Caco-2 (cell line): ENCODE data around the gene VPS13D. TPM values are rescaled to one million over a fixed set of nuclear protein-coding genes. Genes with fewer than 3 reads are reported as not detected.

Source experiments
- BruUV-seq: library from RNA; stranded (reverse); fragments of 400-500 nt; replicated peaks from 2 replicates; lab custom pipeline; 2021; lab: Mats Ljungman, UMichigan
- CTCF ChIA-PET: fragments of 300-600 bp; sonication (Branson Sonifier 250); formaldehyde crosslinking; loops from one replicate; lab custom pipeline; 2022; ENCODE audit warnings: antibody characterized with exemption; lab: Charles Lee
- POLR2A ChIA-PET: fragments of 300-600 bp; sonication (Branson Sonifier 250); formaldehyde crosslinking; loops from one replicate; lab custom pipeline; 2022; ENCODE audit warnings: antibody characterized with exemption; lab: Charles Lee
- DNase-seq, 2 experiments: peaks; one replicate each; pipeline versions ENCODE4 v3.0.0 to v3.0.0-alpha.2; 2020 to 2022
- H3K27me3 ChIP-seq: replicated peaks from 2 replicates; pipeline ENCODE4 v1.6.0; 2011; ENCODE audit warnings: low read length; ENCODE audit not compliant: control insufficient read depth, insufficient read depth
- H3K36me3 ChIP-seq: 2 replicates; pipeline ENCODE4 v1.5.1; 2011; ENCODE audit warnings: low read length; ENCODE audit not compliant: control insufficient read depth, insufficient read depth
- H3K4me1 ChIP-seq: fragments of 250-450 bp; sonication (Bioruptor Pico); 2 replicates; pipeline ENCODE4 v1.5.1; 2020; ENCODE audit warnings: mild to moderate bottlenecking
- H3K4me3 ChIP-seq: 2 replicates; pipeline ENCODE4 v1.5.1; 2011; ENCODE audit warnings: low read depth, mild to moderate bottlenecking, control low read depth, low read length
- H3K9me3 ChIP-seq: fragments of 250-450 bp; sonication (Bioruptor Pico); 2 replicates; pipeline ENCODE4 v1.5.1; 2020; ENCODE audit warnings: mild to moderate bottlenecking, moderate library complexity
- H3K27ac Mint-ChIP-seq: one replicate; pipeline ENCODE4 v1.8.0; 2022; ENCODE audit warnings: mixed read lengths; ENCODE audit not compliant: unreplicated experiment
- H3K27me3 Mint-ChIP-seq: one replicate; pipeline ENCODE4 v1.8.0; 2022; ENCODE audit warnings: mixed read lengths; ENCODE audit not compliant: insufficient read depth, unreplicated experiment
- H3K36me3 Mint-ChIP-seq: one replicate; pipeline ENCODE4 v1.8.0; 2022; ENCODE audit warnings: mild to moderate bottlenecking, mixed read lengths; ENCODE audit not compliant: insufficient read depth, unreplicated experiment
- H3K4me1 Mint-ChIP-seq: one replicate; pipeline ENCODE4 v1.8.0; 2022; ENCODE audit warnings: low read depth, mixed read lengths; ENCODE audit not compliant: unreplicated experiment
- H3K4me3 Mint-ChIP-seq: one replicate; pipeline ENCODE4 v1.8.0; 2022; ENCODE audit warnings: mild to moderate bottlenecking, moderate library complexity, mixed read lengths; ENCODE audit not compliant: unreplicated experiment
- H3K9me3 Mint-ChIP-seq: one replicate; pipeline ENCODE4 v1.8.0; 2022; ENCODE audit warnings: mixed read lengths; ENCODE audit not compliant: unreplicated experiment
- intact Hi-C: fragments of 100-400 bp; cut with micrococcal nuclease; formaldehyde crosslinking; loops from one replicate; pipeline ENCODE4 v1.10.0; 2022; ENCODE audit not compliant: unreplicated experiment
- total RNA-seq: library from RNA; stranded (reverse); gene quantifications from 2 replicates; pipeline ENCODE4 v1.2.3, GENCODE V29; 2022
- TF ChIP-seq, protein P1 (sequence below), 2 experiments: fragments of 200-600 bp in 1 of 2; IDR thresholded peaks; 1 replicate in 1 of 2; 2 replicates in 1 of 2; pipeline versions ENCODE4 v1.5.1 to v1.8.0; 2011 to 2022; ENCODE audit warnings: antibody characterized with exemption in 1 of 2, control low read depth in 1 of 2, inconsistent platforms in 1 of 2, low read depth in 1 of 2, low read length in 1 of 2, mild to moderate bottlenecking in 1 of 2, moderate library complexity in 1 of 2; ENCODE audit not compliant: insufficient read depth in 1 of 2, severe bottlenecking in 1 of 2, unreplicated experiment in 1 of 2

VPS13D gene
- total RNA-seq, 1 experiment from 2014 or later = 25.6 TPM

DNA sequence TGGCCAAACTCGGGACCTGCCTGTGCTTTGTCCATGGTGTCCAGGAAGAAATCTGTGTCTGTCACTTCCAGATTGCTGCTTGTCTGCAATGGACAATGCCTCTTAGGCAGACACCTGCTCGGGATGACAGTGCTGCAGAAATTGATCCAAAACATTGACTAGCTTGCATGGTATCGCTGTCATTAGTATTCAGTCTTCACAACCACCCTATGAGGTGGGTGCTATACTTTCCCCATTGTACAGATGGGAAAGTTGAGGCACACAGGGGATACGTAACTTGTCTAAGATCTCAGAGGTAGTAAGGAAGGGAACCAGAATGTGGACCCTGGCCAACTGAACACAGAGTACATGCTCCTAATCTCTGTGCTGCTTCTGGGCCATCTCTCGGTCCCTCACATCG is 249.5 kb downstream of the VPS13D start:
- Histone ChIP-seq H3K4me1 (peaks cover 19% of the 10 kb centered on the region), H3K27me3 (no peaks in the 10 kb centered on the region), H3K9me3 (no peaks in the 10 kb centered on the region), H3K36me3 (peaks cover 4% of the 10 kb centered on the region; the same call in 1 of the 2 replicates), H3K4me3 (no peak overlapping the region)
- TF ChIP-seq, protein P1, sequence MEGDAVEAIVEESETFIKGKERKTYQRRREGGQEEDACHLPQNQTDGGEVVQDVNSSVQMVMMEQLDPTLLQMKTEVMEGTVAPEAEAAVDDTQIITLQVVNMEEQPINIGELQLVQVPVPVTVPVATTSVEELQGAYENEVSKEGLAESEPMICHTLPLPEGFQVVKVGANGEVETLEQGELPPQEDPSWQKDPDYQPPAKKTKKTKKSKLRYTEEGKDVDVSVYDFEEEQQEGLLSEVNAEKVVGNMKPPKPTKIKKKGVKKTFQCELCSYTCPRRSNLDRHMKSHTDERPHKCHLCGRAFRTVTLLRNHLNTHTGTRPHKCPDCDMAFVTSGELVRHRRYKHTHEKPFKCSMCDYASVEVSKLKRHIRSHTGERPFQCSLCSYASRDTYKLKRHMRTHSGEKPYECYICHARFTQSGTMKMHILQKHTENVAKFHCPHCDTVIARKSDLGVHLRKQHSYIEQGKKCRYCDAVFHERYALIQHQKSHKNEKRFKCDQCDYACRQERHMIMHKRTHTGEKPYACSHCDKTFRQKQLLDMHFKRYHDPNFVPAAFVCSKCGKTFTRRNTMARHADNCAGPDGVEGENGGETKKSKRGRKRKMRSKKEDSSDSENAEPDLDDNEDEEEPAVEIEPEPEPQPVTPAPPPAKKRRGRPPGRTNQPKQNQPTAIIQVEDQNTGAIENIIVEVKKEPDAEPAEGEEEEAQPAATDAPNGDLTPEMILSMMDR (IDR thresholded peaks at IDR 0.05; ENCODE audit: insufficient read depth in 1 of 2, low read depth in 1 of 2, low read length in 1 of 2, severe bottlenecking in 1 of 2, unreplicated experiment in 1 of 2) = no peak
- intact Hi-C loops = no loop called here
- BruUV-seq = no TSS peak
- ChIA-PET POLR2A (no interaction called here), CTCF (no interaction called here)
- Mint-ChIP-seq H3K27ac (no peak overlapping the region), H3K4me3 (no peak overlapping the region), H3K36me3 (no peaks in the 10 kb centered on the region), H3K4me1 (peaks cover 25% of the 10 kb centered on the region), H3K9me3 (no peaks in the 10 kb centered on the region), H3K27me3 (no peaks in the 10 kb centered on the region)
- no peak for DNase-seq

DNA sequence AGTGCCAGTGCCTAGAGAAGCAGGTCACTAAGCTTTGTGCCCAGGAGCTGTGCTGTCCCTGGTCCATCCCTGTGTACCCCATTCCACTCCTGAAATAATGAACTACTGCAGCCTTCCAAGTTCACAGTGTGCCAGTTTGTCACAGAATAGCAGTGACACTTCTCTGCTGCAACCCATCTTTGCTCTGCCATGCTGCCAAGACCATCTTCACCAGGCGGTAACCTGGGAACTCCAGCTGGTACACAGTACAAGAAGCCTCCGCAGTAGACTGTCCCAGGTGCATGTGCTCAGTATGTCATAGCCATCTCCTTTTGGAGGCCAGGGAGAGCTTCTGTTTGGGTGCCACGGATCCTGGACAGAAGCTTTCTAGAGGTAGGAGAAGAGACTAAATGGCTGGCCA is 250.2 kb downstream of the VPS13D start:
- TF ChIP-seq, protein P1 (IDR thresholded peaks at IDR 0.05; ENCODE audit: insufficient read depth in 1 of 2, low read depth in 1 of 2, low read length in 1 of 2, severe bottlenecking in 1 of 2, unreplicated experiment in 1 of 2) = no peak
- BruUV-seq = no TSS peak
- H3K9me3 ChIP-seq = no peaks in the 10 kb centered on the region
- peaks cover 32% of the 10 kb centered on the region for H3K4me1 Mint-ChIP-seq
- H3K4me1 ChIP-seq = peaks cover 26% of the 10 kb centered on the region
- no peaks in the 10 kb centered on the region for H3K36me3 Mint-ChIP-seq
- peaks cover 2% of the 10 kb centered on the region; the same call in 1 of the 2 replicates for H3K36me3 ChIP-seq
- H3K27me3 ChIP-seq = no peaks in the 10 kb centered on the region
- ChIA-PET POLR2A (no interaction called here), CTCF (no interaction called here)
- H3K4me3 Mint-ChIP-seq = no peak overlapping the region
- no peak overlapping the region for H3K4me3 ChIP-seq
- intact Hi-C loops = no loop called here
- H3K27ac Mint-ChIP-seq = no peak overlapping the region
- H3K27me3 Mint-ChIP-seq = no peaks in the 10 kb centered on the region
- no peak for DNase-seq
- no peaks in the 10 kb centered on the region for H3K9me3 Mint-ChIP-seq

DNA sequence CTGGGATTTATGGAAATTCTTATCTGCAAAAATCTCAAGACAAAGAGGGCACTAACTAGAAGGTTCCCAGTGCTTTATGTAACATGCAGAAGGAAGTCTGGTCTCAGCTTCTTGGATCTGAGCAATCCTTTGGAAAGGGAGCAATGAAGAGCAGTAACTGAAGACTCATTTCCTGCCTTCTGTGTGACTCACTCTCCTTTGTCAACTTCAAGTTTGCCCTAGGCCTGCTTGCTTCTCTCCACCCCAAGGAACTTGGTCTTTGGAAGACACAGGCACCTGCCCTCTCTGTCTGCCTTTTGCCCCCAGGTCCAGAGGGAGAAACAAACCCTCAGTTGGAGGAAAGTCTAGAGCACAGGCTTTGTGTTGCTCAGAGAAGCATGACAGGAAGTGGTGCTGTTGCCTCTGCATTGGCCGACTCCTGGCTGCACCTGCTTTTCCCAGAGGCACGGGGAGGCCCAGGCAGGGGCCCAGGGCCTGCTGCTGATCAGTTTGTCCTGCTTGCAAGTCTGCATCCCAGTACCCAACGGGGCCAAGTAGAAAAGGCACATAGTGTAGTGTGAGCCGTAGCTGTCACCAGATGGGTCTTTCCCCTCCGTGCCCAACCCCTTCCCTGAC is 251.0 kb downstream of the VPS13D start:
- intact Hi-C loops = no loop called here
- Histone ChIP-seq H3K4me1 (peaks cover 34% of the 10 kb centered on the region), H3K4me3 (no peak overlapping the region), H3K36me3 (peaks cover 2% of the 10 kb centered on the region; the same call in 1 of the 2 replicates), H3K27me3 (no peaks in the 10 kb centered on the region), H3K9me3 (no peaks in the 10 kb centered on the region)
- DNase-seq = no peak
- Mint-ChIP-seq H3K9me3 (no peaks in the 10 kb centered on the region), H3K4me3 (no peak overlapping the region), H3K27ac (no peak overlapping the region), H3K27me3 (no peaks in the 10 kb centered on the region), H3K4me1 (peaks cover 41% of the 10 kb centered on the region), H3K36me3 (no peaks in the 10 kb centered on the region)
- POLR2A ChIA-PET = no interaction called here
- TF ChIP-seq, protein P1 (IDR thresholded peaks at IDR 0.05; ENCODE audit: insufficient read depth in 1 of 2, low read depth in 1 of 2, low read length in 1 of 2, severe bottlenecking in 1 of 2, unreplicated experiment in 1 of 2) = no peak
- CTCF ChIA-PET = no interaction called here
- BruUV-seq = no TSS peak
